Erythroblast (primary cell): ENCODE data around the gene MPV17L2.

Source experiments
- GATA1 ChIP-seq: IDR thresholded peaks from 2 replicates; pipeline ENCODE4 v1.6.1; 2011; ENCODE audit warnings: low read depth, mild to moderate bottlenecking, control low read depth, low read length, moderate library complexity
- POLR2A ChIP-seq: IDR thresholded peaks from 2 replicates; pipeline ENCODE4 v1.6.1; 2011; ENCODE audit warnings: mild to moderate bottlenecking, low read length

GRCh38 chr19:18183529-18183928, 9.5 kb upstream of the MPV17L2 start:
- TF ChIP-seq POLR2A, result no peak
- TF ChIP-seq GATA1, result no peak
